ENCODE results near the gene GOLPH3L. TPM values are rescaled to one million over a fixed set of nuclear protein-coding genes. Genes with fewer than 3 reads are reported as not detected.
"Not testable (repeated sequence)": the region's sequence is repeated elsewhere in the genome, so short reads cannot be mapped to it uniquely, and the experiment has no call there.

Gene GOLPH3L
- total RNA-seq, 1 donor, result 17.7 TPM

DNA sequence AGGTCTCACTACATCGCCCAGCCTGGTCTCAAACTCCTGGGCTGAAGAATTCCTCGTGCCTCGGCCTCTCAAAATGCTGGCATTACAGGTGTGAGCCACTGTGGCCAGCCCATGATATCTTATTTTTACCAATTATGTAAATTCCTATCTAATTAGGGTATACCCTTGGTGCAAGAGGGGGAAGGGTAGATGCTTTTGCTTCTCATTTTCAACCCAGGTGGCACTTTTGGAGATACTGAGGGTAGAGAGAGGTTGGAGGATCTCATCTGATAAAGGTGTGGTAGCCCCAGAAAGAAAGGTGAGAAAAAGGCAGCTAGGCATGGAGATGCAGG is 85.0 kb downstream of the GOLPH3L start:
- no peak for DNase-seq (ENCODE audit: low read depth)
- H3K4me3 ChIP-seq (ENCODE audit: low read depth, low read length), result no peak overlapping the region
- TF ChIP-seq, protein P1, sequence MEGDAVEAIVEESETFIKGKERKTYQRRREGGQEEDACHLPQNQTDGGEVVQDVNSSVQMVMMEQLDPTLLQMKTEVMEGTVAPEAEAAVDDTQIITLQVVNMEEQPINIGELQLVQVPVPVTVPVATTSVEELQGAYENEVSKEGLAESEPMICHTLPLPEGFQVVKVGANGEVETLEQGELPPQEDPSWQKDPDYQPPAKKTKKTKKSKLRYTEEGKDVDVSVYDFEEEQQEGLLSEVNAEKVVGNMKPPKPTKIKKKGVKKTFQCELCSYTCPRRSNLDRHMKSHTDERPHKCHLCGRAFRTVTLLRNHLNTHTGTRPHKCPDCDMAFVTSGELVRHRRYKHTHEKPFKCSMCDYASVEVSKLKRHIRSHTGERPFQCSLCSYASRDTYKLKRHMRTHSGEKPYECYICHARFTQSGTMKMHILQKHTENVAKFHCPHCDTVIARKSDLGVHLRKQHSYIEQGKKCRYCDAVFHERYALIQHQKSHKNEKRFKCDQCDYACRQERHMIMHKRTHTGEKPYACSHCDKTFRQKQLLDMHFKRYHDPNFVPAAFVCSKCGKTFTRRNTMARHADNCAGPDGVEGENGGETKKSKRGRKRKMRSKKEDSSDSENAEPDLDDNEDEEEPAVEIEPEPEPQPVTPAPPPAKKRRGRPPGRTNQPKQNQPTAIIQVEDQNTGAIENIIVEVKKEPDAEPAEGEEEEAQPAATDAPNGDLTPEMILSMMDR (IDR thresholded peaks at IDR 0.05; ENCODE audit: insufficient read depth, low read depth, low read length), result no peak

GRCh38 chr1:150610576-150610975 is 86.4 kb downstream of the GOLPH3L start:
- TF ChIP-seq, protein P1 (IDR thresholded peaks at IDR 0.05; ENCODE audit: insufficient read depth, low read depth, low read length), result no peak
- H3K4me3 ChIP-seq (ENCODE audit: low read depth, low read length), result no peak overlapping the region
- no peak for DNase-seq (ENCODE audit: low read depth)

GRCh38 chr1:150609732-150610131 is 87.2 kb downstream of the GOLPH3L start:
- H3K4me3 ChIP-seq (ENCODE audit: low read depth, low read length), result no peak overlapping the region
- peak; percentile 66 for DNase-seq (ENCODE audit: low read depth)

DNA sequence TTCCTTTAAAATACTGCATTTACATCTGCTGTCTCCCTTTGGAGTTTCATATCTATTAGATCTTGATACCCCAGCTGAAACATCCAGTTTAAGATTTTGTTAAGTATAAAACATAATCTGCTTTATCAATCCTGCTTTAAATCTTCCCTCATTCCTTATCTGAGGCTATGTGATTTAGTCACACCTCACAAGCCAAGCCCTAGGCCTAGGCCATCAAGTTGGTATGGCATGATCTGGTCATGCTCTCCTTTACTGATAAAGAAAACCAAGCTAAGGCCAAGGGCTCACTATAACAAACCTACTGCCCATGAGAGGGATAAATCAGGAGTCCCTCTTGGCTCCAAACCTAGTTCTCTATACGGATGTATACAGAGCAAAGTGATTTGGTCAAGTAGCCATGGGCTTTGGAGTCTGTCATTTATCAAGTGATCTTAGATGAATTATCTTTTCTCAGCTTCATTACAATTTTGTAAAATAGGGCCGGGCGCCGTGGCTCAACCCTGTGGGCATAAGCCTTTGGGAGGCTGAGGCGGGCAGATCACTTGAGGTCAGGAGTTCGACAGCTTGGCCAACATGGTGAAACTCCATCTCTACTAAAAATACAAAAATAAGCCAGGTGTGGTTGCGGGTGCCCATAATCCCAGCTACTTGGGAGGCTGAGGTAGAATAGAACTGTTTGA is 90.4 kb downstream of the GOLPH3L start:
- no peak for DNase-seq (ENCODE audit: low read depth)
- TF ChIP-seq, protein P1 (IDR thresholded peaks at IDR 0.05; ENCODE audit: insufficient read depth, low read depth, low read length), result no peak
- no peak overlapping the region for H3K4me3 ChIP-seq (ENCODE audit: low read depth, low read length)

More at GRCh38 chr1:150609732-150610131, 87.2 kb downstream of the GOLPH3L start:
- TF ChIP-seq, protein P1 (IDR thresholded peaks at IDR 0.05; ENCODE audit: insufficient read depth, low read depth, low read length), result no peak

DNA sequence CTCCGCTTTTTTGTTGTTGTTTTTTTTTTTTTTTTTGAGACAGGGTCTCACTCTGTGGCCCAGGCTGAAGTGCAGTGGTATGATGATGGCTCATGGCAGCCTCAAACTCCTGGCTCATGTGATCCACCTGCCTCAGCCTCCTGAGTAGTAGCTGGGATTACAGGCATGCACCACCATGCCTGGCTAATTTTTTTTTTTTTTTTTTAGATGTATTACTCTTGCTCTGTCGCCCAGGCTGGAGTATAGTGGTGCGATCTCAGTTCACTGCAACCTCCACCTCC is 91.6 kb downstream of the GOLPH3L start:
- not testable (repeated sequence) for DNase-seq (ENCODE audit: low read depth); H3K4me3 ChIP-seq (ENCODE audit: low read depth, low read length)

DNA sequence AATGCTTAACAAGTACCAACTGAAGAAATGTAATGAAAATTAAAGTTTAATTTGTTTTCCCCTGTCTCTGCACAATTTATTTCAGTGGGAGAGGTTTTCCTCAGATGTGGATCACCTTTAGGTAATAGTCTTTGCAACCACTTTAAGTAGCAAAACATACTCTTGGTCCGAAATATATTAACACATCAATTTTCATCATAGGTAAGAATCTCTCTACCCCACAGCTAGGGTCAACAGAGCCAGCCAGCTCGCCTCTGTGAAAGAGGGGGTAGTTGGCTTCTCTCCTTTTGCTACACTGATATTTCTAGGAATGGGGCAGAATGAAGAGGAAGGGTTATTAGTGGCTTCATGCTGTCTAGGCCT is 92.7 kb downstream of the GOLPH3L start:
- DNase-seq (ENCODE audit: low read depth), result no peak
- H3K4me3 ChIP-seq (ENCODE audit: low read depth, low read length), result no peak overlapping the region
- TF ChIP-seq, protein P1 (IDR thresholded peaks at IDR 0.05; ENCODE audit: insufficient read depth, low read depth, low read length), result no peak

- no peak overlapping the region for H3K4me3 ChIP-seq (ENCODE audit: low read depth, low read length)
- DNase-seq (ENCODE audit: low read depth), result no peak
- TF ChIP-seq, protein P1 (IDR thresholded peaks at IDR 0.05; ENCODE audit: insufficient read depth, low read depth, low read length), result no peak
Observed at GRCh38 chr1:150603711-150604110, 93.2 kb downstream of the GOLPH3L start.

GRCh38 chr1:150602372-150602771 is 94.6 kb downstream of the GOLPH3L start:
- not testable (repeated sequence) for DNase-seq (ENCODE audit: low read depth)

More at GRCh38 chr1:150602372-150602771, 94.6 kb downstream of the GOLPH3L start:
- not testable (repeated sequence) for H3K4me3 ChIP-seq (ENCODE audit: low read depth, low read length)

Measured in fibroblast of villous mesenchyme (primary cell).